Medulla oblongata (tissue), 1 donor: ENCODE results near the gene IMMP2L.

Source experiments
- DNase-seq: peaks from one replicate; pipeline ENCODE4 v3.0.0-alpha.2; 2015; ENCODE audit errors: extremely low spot score

IMMP2L gene

DNA sequence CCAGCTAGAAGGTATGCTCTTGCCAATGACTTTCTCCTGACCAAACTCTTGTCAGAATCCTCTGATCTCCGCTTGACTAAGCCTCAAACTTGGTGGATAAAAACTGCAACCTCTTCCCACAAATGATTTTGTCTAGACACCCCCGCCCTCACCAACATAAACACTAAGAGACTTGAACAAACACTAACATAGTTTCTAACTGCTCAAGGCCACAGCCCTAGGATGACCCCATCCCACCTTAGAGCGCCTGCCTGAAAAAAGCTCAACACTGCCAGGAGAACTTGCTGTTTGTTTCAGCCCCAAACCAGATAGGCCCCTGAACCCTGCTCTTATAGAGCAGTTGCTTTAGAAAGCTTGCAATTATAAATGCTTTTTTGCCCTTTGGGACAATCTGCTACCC, 399.6 kb downstream of the IMMP2L start:
- DNase-seq: no peak

DNA sequence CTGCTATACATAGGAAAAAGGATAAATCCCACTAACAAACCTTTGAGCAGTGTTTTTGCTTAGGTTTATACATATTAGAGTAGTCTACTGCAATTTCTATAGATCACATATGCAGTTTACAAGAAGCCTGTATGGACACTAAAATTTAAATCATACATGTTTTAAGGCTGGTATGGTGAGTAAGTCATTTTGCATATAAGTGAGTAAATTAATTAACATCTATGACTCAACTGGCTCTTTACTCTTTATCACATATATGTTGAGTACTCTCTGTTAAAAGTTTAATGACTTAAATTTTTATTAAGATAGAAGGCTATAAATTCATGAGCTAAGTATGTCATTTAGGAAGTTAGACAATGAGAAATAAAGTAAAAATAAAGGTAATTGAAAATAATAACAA, 402.0 kb downstream of the IMMP2L start:
- DNase-seq: no peak

DNA sequence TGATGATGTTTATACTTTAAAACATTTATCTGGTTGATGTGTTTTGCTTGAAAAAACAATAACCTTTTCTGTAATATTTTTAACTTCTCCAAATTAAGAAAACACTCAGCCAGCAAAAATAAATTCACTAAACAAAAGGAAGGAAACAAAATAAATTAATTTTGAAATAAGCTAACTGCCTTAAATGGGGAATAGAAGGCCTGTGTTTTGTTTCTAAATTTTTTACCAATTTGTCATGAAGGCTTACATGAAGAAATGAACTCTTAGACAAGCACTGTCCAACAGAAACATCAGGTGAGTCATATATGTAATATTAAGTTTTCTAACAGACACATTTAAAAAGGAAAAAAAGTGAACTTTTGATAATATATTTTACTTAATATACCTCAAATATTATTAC, 402.9 kb downstream of the IMMP2L start:
- DNase-seq: no peak

DNA sequence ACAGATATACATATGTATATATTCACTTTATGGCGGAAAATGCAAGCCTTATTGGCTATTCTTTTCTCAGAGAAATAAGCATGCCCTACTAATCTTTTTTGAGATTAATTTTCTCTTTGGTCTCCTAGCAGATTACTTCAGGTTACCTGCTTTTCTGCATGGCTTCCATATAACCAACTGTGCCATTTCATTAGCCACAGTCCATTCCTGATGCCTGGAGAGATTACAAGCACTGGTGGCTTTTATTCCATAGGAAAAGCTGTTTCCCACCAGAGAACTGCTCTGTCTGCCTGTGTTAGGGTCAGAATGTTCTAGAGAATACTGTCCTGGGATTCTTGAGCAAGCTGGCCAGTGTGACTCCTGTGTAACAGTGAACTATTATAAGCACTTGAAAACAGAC, 411.6 kb downstream of the IMMP2L start:
- no peak for DNase-seq

DNA sequence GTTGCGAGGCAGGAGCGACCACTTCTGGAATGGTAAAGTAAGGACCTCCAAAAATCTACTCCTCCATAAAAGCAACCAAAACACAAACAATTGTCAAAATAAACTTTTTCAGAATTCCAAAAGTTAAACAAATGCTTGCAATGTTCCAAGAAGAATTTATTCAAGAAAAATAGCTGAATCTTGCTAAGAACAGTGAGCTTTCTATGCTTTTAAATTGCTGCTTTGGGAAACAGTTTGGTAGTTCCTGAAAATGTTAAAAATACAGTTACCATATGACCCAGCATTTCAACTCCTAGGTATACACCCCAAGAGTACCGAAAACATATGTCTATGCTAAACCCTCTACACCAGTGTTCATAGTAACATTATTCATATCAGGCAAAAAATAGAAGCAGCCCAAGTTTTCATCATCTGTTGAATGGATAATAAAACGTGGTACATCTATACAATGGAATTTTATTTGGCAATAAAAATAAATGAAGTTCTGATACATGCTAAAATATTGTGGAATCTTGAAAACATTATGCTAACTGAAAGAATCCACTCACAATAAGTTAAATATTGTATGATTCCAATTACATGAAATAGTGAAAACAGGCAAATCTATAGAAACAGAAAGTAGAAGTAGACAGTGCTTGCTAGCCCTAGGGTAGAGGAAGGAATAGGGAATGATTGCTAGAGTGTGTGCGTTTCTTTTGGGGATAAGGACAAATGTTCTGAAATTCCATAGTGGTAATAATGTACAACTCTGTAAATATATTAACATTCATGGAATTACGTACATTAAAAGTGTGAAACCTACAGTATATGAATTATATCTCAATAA, 414.4 kb downstream of the IMMP2L start:
- no peak for DNase-seq

- DNase-seq: no peak
Observed at GRCh38 chr7:111146136-111146535, 416.2 kb downstream of the IMMP2L start.

- no peak for DNase-seq
Observed at GRCh38 chr7:111145472-111145871, 416.8 kb downstream of the IMMP2L start.

DNA sequence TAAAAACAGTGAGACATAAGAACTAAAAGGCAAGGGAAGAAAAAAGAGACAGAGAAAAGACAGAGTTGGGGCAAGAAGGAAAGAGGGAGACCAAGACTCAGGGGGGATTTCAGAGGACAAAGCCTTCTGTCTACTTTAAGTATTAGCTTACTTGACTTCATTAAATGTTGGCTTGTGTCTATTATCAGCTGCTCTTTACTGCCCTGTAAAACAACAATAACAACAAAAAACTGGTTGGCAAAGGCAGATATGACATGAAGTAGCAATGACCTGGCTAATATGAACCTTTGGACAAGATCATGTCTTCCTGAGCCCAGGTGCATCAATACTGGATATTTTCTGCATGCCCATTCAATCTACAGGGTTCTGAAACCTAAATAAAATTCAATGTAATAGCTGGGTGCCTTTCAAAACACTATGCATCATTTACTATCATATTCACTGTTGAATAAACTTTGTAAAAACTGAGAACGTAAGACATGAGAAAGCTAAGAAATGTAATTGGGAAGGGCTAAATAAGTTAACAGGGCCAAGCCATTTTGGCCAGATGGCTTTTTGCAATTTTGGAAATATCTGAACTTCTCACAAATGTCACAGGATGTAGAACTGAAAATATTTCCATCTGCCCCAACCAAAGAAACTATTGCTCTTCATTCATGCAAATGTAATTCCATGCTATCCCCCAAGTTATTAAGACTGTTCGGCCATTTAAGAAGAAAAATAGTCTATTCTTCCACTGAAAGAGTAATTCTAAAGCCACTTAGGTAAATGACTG, 422.0 kb downstream of the IMMP2L start:
- DNase-seq: no peak

- DNase-seq: peak; percentile 42
Observed at GRCh38 chr7:111138586-111138985, 423.7 kb downstream of the IMMP2L start.

DNA sequence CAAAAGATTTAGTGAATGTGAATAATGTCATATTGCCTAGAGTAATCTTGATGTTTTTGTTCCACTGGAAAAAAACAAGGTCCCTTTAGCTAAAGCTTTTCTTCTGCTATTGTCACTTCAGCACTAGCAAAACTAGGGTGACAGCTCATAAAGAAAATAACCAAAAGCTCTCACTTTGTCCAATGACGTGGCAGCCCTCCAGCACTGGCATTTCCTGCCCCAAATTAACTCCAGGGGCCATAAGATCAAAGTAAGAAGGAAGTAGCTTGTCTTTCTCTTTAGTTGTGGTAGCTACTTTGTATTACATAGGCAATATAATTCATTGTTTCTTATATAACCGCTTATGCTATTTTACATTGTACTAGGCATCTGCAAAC, 424.1 kb downstream of the IMMP2L start:
- peak; percentile 78 for DNase-seq

GRCh38 chr7:111137296-111138192, 424.7 kb downstream of the IMMP2L start:
- no peak for DNase-seq

GRCh38 chr7:111132833-111133232, 429.5 kb downstream of the IMMP2L start:
- no peak for DNase-seq

- DNase-seq: no peak
Observed at GRCh38 chr7:111129435-111129834, 432.9 kb downstream of the IMMP2L start.

DNA sequence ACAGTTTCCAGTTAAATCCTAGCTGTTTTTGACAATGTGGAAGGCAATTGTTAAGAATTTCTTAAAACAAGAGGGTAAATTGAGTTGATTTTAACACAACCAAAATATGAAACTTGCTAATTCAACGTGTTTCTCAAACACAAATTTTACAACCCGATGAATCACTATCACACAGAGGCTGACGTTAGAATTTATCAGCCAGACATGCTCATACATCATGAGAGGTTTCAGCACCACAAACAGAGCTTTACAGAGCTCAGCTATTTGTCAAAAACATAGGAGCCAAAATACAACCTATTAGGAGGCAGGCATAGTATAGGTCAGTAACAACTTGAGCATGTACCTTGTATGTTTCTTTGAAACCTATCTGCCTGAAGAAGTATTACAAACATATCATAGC, 435.3 kb downstream of the IMMP2L start:
- DNase-seq: no peak

DNA sequence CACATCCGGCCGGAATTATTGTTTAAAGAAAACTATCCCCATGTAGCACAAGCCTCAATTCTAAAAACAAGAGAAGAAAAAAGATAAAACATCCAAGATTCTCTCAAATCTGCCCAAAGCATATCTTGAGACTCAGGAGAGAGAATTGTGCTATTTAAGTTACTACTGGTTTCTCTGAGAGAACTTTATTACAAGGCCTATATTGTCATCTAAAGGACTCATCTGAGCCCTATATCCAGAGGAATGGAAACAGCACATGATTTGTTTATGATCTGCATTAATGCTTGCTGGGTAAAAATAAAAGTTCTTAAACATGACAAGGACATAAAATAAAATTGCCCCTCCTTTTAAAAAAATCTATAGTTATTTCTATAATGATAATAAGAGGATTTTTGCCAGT, 446.3 kb downstream of the IMMP2L start:
- no peak for DNase-seq

DNA sequence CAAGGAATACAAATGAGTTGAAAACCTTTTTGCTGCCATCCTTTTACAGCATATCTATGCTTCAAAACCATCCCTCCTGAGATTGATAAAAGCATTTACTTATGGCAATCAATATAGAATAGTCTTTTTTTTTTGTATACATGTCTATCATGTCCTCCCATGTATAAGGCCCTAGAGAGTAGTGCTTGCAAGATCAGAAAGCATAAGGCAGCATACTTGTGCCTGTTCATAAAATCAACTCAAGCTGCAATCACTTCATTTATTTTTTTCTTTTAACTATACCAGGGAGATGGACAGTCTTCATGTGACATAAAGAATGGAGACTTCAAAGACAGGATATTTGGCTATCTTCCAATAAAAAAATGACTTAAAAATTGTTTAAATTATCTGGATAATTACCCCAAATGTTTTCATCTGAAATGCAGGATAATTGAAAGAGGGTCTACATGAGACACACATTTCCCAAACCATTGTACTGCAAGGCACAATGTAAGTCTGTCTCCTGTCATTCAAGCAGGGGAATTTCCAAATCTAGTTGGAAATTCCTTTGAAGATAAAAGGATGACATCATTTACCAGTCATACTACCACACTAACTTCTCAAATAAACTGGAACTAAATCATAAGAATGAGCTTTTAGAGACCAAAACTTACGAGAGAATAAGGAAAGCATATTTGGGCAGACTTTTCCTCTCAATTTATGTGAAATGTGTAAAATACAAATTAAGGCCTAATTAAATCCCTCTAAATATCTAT, 448.9 kb downstream of the IMMP2L start:
- DNase-seq: no peak

- DNase-seq: no peak
Observed at GRCh38 chr7:111112439-111112838, 449.9 kb downstream of the IMMP2L start.

DNA sequence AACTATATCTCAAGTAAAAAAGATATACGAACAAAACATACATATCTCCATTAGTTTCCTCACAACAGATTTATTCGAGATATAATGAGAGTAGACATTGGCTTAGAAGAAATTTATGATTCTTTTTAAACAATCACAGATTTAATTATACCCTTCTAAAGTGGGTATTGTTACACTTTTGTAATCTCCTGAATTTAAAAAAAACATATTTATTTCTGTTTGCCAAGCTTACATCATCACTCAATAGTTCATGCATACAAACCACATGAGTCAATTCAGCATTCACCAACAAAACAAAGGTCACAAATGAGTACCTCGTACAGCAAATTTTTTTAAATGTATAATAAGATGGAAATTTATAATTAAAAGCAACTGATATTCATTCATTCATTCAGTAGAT, 453.8 kb downstream of the IMMP2L start:
- DNase-seq: no peak

DNA sequence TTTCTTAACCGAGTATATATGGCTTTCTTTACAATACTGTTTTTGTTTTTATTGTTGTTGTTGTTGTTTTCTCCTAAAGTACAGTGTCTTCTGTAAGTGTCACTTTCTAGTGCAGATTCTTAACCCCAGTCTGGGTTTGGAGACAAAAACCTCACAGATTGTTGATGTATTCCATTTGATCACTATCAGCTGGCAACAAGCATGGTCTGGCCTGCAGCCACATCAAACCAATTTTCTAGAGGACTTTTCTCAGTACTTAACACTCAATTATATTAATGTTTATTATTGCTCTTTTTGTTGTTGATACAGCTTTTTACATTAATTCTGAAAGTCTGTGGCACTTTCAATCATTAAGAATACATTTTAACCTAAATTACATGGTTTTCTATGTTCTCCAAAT, 454.3 kb downstream of the IMMP2L start:
- DNase-seq: no peak

DNA sequence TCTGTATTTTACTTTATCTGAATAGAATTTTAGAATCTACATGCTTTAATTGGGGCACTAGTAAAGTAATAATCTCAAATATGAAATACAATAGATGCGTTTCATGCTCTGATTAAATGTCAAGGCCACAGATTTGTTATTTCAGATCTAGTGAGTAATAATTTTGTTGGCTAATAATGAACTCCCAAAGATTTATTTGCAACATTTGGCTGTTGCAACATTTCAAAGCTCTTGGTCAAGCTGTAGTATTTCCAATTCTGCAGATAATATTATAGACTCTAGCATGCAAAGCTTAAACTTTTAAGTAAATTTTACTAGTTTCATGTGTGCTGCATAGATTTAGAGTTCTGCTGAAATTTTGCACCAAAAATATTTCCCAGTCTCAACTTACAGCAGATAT, 454.7 kb downstream of the IMMP2L start:
- no peak for DNase-seq

DNA sequence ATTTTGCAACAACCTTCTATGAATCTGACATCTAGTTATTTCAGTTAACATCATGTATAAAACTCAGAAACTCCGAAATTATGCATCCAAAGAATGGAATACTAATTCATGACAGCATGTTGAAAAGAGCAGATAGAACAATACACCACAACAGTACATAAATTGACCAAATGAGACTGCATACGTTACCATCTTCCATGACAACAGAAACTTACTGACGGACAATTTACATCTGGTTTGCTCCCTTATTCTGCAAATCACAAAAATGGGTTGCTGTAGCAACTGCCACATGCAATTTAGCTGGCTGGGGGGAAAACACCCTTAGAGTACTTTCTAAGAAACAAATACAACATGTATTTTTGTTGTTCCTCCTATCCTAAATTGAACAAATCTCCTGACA, 457.0 kb downstream of the IMMP2L start:
- no peak for DNase-seq

DNA sequence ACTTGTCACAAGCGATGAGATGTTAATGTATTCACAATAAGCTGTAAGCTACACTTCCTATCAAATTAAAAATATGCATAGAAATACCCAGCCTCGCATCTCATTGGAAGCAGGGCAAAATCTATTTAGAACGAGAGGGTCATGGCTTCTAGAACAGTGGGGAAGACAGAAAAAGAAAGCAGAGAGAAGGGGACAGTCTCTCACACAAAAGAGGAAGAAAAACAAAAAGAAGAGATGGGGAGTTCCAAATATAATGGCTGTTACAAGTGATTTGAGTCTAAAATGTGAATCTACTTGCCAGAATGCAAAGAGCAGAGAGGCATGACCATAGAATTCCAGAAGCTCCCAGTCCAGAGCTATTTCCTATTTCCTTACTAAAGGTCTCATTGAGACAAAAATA, 457.6 kb downstream of the IMMP2L start:
- DNase-seq: no peak
